ENCODE results near the gene TM7SF3.

Gene TM7SF3, protein sequence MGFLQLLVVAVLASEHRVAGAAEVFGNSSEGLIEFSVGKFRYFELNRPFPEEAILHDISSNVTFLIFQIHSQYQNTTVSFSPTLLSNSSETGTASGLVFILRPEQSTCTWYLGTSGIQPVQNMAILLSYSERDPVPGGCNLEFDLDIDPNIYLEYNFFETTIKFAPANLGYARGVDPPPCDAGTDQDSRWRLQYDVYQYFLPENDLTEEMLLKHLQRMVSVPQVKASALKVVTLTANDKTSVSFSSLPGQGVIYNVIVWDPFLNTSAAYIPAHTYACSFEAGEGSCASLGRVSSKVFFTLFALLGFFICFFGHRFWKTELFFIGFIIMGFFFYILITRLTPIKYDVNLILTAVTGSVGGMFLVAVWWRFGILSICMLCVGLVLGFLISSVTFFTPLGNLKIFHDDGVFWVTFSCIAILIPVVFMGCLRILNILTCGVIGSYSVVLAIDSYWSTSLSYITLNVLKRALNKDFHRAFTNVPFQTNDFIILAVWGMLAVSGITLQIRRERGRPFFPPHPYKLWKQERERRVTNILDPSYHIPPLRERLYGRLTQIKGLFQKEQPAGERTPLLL

DNA sequence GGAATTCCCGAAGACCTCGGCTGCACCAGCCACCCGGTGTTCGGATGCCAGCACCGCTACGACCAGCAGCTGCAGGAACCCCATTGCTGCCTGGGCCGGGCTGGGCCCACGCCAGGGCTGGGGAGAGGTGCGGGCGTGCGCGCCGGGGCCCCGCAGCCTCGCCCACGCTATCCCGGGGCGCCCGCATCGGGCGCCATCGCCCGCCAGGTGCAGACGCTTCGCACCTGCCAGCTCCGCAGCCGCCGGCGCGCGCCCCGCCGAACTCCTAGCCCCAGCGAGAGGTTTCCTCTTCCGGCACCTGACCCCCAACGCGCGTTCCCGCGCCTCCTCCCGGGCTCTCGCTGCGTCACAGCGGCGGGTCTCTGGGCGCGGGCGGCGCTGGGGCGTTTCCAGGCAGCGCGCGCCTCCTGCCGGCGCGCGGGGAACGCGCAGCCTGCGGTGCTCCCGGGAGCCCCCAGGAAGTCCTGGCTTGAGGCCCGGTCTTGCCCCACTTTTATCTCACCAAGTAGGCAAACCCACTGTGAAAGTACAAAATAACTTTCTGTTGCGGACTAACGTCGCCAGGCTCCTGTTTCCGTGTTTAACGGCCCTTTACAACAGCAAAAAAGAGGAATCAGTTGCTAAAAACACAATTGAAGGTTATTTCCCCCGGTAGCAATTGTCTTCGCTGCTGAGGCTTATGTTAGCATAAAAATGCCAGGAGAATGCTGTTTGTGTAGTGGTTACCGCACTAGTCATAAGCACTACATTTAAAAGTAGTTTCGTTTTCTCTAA is at the start of gene TM7SF3:
TM7SF3 (minus strand) TSS at position 300 of the 774 bp plus-strand sequence; CDS start at position 84, 216 bp downstream.
- in situ Hi-C loops (cut with MboI; ENCODE audit: low sequenced_read_pairs): loop anchor here (25.0 kb wide), 1 partner anchor 177 kb away; the partner anchor contains the start of gene ITPR2

DNA sequence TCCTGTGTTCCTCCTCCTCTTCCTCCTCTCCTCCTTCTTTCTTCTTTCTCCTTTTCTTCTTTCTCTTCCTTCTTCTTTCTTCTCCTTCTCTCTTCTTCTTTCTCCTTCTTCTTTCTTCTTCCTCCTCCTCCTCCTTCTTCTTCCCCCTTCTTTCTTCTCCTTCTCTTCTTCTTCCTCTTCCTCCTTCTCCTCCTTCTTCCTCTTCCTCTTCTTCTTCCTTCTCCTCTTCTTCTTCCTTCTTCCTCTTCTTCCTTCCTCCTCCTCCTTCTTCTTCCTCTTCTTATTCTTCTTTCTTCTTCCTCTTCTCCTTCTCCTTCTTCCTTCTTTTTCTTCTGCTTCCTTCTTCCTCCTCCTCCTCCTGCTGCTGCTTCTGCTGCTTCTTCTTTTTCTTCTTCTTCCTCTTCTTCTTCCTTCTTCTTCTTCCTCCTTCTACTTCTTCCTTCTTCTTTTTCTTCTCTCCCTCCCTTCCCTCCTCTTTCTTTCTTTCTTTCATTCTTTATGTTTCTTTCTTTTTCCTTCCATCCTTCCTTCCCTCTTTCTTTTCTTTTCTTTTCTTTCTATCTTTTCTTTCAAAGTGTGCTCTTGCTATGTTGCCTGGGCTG is 49.2 kb upstream of the TM7SF3 start:
- in situ Hi-C loops (cut with MboI; ENCODE audit: low sequenced_read_pairs): no loop called here

DNA sequence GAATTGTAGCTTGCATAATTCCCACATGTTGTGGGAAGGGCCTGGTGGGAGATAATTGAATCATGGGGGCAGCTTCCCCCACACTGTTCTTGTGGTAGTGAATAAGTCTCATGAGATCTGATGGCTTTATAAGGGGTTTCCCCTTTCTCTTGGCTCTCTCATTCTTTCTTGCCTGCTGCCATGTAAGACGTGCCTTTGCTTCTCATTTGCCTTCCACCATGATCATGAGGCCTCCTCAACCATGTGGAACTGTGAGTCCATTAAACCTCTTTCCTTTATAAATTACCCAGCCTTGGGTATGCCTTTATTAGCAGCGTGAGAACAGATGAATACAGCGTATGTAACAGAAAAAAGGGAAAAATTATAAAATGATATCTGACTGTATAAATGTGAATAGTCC is 47.1 kb upstream of the TM7SF3 start:
- in situ Hi-C loops (cut with MboI; ENCODE audit: low sequenced_read_pairs): no loop called here

DNA sequence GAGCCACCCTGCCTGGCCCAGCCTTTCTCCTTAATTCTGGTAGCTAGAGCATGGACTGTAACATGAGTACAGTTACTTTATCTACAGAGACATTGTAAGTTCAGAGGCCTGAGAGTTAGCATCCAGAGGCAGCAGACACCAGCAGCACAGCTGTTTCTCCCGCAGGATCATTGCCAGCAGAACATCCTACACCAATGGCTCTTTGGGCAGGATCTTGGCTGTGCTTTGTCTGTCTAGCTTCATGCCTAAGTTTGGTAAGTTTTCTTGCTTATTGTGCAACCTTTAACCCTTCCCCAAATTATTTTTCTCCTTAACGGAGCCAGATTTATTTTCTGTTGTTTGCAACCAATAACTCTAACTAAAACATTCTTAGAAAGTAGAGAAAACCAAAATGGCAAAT is 46.6 kb upstream of the TM7SF3 start:
- in situ Hi-C loops (cut with MboI; ENCODE audit: low sequenced_read_pairs): no loop called here

DNA sequence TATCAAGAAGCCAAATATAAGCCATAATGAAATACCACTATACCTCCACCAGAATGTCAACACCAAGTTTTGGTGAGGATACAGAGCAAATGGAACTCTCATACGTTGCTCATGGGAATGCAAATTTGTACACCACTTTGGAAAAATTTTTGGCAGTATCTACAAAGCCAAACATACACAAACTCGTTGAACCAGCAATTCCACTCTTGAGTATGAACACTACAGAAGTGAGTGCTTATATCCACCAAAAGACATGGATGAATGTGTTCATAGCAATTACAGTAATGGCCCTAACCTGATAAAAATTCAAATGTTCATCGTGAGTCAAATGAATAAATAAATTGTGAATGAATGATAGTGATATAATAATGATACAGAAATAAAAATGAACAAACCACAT is 43.4 kb upstream of the TM7SF3 start:
- in situ Hi-C loops (cut with MboI; ENCODE audit: low sequenced_read_pairs): no loop called here

DNA sequence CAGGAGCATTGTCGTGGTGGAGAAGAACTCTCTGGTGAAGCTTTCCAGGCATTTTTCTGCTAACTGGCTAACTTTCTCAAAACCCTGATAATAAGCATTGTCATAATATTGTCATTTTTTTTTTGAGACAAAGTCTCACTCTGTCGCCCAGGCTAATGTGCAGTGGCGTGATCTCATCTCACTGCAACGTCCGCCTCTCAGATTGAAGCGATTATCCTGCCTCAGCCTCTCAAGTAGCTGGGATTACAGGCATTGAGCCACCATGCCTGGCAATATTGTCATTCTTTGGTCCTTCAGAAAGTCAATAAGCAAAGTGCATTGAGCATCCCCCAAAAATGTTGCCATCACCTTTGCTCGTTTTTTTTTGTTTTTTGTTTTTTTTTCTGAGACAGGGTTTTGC is 41.8 kb upstream of the TM7SF3 start:
- in situ Hi-C loops (cut with MboI; ENCODE audit: low sequenced_read_pairs): no loop called here

DNA sequence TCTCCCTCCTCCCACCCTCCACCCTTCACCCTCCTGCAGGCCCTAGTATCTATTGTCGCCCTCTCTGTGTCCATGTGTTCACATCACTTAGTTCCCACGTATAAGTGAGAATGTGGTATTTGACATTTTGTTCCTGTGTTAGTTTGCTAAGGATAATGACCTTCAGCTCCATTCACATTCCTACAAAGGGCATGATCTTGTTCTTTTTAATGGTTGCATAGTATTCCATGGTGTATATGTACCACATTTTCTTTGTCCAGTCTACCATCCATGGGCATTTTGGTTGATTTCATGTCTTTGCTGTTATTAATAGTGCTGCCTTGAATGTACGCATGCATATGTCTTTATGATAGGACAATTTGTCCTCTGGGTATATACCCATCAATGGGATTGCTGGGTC is 38.6 kb upstream of the TM7SF3 start:
- in situ Hi-C loops (cut with MboI; ENCODE audit: low sequenced_read_pairs): no loop called here

DNA sequence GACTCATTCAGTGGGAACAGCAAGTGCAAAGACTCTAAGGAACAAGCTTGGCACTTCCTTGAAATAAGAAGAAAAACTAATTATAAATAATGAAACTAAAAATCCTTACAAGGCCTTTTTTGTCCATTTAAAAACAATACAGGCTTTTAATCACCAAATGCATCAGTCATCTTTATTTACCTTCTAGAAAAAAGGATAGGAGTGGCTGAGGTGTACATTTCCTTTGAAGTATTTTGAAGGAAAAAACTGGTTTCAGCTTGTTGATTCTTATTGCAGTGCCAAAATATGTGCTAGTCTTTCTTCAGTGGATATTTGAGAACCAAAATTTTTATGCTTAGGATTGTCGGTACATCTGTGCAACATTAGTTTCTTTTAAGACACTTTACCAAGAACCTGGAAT is 38.0 kb upstream of the TM7SF3 start:
- in situ Hi-C loops (cut with MboI; ENCODE audit: low sequenced_read_pairs): no loop called here

DNA sequence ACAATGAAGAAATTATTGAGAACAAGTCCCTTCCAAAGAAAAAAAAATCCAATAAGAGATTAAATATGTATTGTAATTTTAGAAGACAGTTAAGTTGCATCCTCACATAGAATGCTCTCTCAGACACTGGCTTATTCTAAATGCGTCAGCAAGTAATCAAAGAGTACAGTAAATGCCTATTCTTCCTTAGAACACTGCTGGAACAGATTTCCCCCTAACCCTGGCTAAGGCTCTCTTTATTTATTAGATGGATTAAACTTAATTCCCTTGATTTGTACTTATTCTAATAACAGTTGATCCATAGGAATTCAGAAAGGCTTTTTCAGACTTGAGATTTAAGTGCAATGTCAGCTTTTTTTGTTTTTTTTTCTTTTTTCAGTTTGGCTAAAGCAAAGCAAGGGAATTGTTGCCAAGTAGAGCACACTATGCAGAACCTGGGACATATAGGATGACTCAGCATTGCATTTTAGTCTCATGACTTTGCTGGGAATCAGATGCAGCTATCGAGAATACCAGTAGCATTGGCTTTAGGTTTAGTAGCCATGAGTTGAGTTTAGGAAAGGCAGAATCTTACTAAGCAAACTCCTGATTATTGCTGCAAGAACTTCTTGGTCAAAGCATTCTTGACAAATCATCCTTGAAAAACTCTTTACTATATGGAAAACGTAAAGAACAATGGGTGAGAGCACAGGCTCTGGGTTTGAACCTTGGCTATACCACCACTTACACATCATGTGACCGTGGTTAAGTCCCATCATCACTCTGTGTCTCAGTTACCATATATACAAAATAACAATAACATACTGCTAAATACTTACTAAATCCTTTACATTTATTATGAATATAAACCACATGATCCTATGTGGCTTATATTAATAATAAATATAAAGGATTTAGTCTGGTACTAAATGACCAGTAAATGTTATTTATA is 34.9 kb upstream of the TM7SF3 start:
- in situ Hi-C loops (cut with MboI; ENCODE audit: low sequenced_read_pairs): loop anchor here (25.0 kb wide), 1 partner anchor 263 kb away; no protein-coding TSS in a partner anchor

DNA sequence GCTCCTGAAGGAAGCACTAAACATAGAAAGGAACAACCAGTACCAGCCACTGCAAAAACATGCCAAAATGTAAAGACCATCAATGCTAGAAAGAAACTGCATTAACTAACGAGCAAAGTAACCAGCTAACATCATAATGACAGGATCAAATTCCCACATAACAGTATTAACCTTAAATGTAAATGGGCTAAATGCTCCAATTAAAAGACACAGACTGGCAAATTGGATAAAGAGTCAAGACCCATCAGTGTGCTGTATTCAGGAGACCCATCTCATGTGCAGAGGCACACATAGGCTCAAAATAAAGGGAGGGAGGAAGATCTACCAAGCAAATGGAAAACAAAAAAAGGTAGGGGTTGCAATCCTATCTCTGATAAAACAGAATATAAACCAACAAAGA is 27.8 kb upstream of the TM7SF3 start:
- in situ Hi-C loops (cut with MboI; ENCODE audit: low sequenced_read_pairs): loop anchor here (25.0 kb wide), 1 partner anchor 270 kb away; no protein-coding TSS in a partner anchor

DNA sequence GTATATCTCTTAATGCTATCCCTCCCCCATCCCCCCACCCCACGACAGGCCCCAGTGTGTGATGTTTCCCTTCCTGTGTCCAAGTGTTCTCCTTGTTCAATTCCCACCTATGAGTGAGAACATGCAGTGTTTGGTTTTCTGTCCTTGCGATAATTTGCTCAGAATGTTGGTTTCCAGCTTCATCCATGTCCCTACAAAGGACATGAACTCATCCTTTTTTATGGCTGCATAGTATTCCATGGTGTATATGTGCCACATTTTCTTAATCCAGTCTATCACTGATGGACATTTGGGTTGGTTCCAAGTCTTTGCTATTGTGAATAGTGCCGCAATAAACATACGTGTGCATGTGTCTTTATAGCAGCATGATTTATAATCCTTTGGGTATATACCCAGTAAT is 26.5 kb upstream of the TM7SF3 start:
- in situ Hi-C loops (cut with MboI; ENCODE audit: low sequenced_read_pairs): loop anchor here (25.0 kb wide), 1 partner anchor 272 kb away; no protein-coding TSS in a partner anchor

DNA sequence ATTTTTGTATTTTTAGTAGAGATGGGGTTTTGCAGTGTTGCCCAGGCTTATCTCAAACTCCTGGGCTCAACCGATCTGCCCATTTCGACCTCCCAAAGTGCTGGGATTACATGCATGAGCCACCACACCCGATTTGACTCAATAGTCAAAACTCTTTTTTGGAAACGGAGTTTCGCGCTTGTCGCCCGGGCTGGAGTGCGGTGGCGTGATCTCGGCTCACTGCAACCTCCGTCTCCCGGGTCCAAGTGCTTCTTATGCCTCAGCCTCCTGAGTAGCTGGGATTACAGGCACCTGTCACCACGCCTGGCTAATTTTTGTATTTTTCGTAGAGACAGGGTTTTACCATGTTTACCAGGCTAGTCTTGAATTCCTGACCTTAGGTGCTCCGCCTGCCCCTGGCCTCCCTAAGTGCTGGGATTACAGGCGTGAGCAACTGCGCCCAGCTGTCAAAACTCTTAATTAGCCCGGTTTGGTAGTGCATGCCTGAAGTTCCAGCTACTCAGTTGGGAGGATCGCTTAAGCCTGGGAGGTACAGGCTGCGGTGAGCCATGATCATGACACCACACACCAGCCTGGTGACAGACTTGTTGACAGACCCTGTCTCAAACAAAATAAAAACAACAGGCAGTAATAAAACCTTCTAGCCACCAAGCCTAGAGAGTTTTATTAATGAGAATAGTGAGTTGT is 20.6 kb upstream of the TM7SF3 start:
- in situ Hi-C loops (cut with MboI; ENCODE audit: low sequenced_read_pairs): loop anchor here (25.0 kb wide), 1 partner anchor 278 kb away; no protein-coding TSS in a partner anchor

DNA sequence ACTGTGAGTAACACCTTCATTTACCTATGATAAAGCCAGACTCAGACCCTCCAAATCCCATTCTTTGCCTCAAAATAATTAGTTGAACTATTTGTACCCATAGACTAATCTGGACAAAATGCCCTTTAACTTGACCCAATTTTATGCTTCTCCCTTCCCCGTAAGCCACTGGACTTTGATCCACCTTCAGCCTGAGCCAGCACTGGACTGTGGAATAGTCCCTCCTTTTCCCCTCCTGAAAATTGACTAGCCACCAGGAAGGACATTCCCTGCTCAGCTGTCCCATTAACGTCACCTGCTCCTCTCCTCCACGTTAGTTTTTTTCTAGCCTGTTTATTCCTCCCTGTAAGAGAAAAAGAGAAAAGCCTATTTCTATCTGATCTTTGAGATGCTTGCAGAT is 18.5 kb upstream of the TM7SF3 start:
- in situ Hi-C loops (cut with MboI; ENCODE audit: low sequenced_read_pairs): loop anchor here (25.0 kb wide), 1 partner anchor 280 kb away; no protein-coding TSS in a partner anchor

DNA sequence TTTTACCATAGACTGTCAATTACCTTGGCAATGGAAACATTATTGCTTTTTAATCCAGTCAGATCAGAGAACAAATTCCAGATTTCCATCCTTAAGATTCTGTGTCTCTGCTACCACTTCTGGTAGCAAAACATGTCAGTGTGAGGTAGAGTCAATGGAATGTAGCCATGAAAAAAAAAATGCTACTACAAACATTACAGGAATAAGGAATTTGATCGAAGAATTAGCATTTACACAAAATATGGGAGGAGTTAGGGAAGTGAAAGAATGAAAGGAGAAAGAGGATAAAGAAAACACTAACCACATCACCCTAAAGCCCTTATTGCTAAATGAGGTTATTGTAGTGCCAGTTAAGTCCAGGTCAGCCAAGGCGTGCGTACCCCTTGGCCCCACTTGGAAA is 17.3 kb upstream of the TM7SF3 start:
- in situ Hi-C loops (cut with MboI; ENCODE audit: low sequenced_read_pairs): loop anchor here (25.0 kb wide), 1 partner anchor 281 kb away; no protein-coding TSS in a partner anchor

DNA sequence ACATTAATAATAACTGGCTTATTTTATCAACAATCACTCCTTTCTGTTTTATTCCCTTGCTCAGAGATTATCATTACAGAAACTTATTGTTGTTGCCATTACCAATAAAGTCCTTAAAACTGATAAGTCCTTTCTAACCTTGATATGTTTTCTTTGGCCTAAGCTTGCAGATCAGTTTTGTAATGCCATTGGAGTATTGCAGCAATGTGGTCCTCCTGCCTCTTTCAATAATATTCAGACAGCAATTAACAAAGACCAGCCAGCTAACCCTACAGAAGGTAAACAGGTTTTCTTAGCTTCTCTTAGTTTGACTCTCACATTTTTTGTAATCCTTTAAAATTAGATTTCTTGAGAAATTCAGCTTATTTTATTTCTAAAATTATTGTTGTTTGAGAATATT is 12.1 kb upstream of the TM7SF3 start:
- in situ Hi-C loops (cut with MboI; ENCODE audit: low sequenced_read_pairs): loop anchor here (25.0 kb wide), 1 partner anchor 286 kb away; no protein-coding TSS in a partner anchor

DNA sequence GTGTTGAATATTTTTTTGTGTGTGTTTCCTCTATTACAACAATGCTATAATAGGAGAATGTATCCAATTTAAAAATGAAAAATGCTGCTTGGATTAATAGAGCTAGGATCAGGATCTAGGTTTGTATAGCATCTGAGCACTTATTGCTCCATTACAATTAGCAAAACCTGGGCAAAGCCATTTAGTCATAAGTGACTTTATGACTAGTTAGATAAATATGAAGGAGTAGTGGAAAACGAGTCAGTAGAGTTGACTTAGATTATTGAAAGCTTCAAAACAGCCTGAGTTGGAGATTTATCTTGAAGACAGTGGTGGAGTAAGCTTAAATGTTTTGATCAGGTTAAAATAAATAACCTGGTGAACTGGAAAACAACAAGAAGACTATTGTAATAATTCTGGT is 10.9 kb upstream of the TM7SF3 start:
- in situ Hi-C loops (cut with MboI; ENCODE audit: low sequenced_read_pairs): loop anchor here (25.0 kb wide), 1 partner anchor 287 kb away; no protein-coding TSS in a partner anchor

DNA sequence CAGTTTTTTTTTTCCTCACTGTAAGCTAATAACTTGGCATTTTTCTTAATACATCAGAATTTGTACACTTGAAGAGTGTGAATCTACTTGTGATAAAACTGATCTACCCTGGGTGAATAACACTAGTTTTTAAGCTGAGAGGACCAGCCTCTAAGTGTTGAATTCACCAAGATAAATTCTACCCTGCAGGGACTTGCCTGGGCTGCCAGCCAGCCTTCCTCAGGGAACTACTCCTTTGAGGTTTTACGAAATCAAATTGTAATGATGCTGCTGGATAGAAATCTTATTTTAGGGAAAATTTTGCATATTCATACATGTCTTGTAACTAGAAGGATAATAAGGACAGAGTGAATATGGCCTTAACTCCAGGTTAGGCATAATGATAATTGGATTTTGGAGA is 10.1 kb upstream of the TM7SF3 start:
- in situ Hi-C loops (cut with MboI; ENCODE audit: low sequenced_read_pairs): loop anchor here (25.0 kb wide), 1 partner anchor 187 kb away; the partner anchor contains the start of gene ITPR2

DNA sequence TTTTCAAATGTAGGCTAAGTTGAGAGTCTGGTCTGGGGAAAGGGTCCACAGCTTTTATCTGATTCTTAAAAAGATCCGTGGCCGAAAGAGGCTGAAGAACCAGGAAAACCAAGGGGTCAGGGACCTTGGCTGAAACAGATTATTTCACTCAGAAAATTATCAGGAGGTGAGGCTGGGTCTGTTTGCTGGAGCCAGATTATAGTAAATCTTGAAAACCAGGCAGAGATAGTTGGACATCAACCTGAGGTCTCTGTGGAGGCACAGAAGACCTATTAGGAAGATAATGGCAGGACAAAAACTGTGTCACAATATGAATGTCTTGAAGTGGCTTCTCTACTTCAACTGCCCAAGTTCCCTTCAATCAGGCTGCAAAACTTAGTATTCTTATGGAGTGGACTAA is 6.6 kb upstream of the TM7SF3 start:
- in situ Hi-C loops (cut with MboI; ENCODE audit: low sequenced_read_pairs): loop anchor here (25.0 kb wide), 1 partner anchor 183 kb away; the partner anchor contains the start of gene ITPR2

DNA sequence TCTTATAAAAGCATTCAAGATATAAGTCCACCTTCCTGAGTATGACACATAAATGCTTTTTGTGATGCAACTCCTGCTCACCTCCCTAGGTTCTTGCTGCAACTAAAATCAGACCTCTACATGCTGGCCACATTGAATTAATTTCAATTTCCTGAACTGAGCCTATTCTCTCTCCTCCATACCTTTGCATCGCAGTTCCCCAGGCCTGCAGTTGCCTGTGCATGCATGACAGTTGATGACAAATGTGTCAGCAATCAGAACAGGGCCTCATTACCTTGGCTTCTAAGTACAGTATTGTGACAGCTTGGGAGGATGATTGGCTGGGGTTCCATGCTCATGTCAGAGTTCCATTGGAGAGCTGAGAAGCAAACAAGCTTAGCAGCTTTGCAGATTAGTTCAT is 3.9 kb upstream of the TM7SF3 start:
- in situ Hi-C loops (cut with MboI; ENCODE audit: low sequenced_read_pairs): loop anchor here (25.0 kb wide), 1 partner anchor 181 kb away; the partner anchor contains the start of gene ITPR2
